ENCODE measurements around the gene SGMS1. TPM values are rescaled to one million over a fixed set of nuclear protein-coding genes. Genes with fewer than 3 reads are reported as not detected.

SGMS1 gene
- total and polyA plus RNA-seq, 2 donors (not counting 3 experiments of a cell fraction or from before 2014, with no cell fraction given), result 9.7 to 23.7 TPM

GRCh38 chr10:50395271-50395670 is 228.5 kb downstream of the SGMS1 start:
- no peak overlapping the region for H3K4me3 ChIP-seq (replicated peaks in 1 of 3; ENCODE audit: insufficient read depth in 1 of 3, low read depth in 1 of 3, low read length in 3 of 3)
- H3K36me3 ChIP-seq (ENCODE audit: control insufficient read depth in 2 of 2, extremely low read depth in 1 of 2, insufficient read depth in 2 of 2, low read length in 2 of 2), result no peaks in the 10 kb centered on the region
- H3K27me3 ChIP-seq (ENCODE audit: control insufficient read depth in 2 of 2, insufficient read depth in 2 of 2, low read length in 2 of 2), result no peaks in the 10 kb centered on the region
- no peak for DNase-seq (ENCODE audit: low read depth, low spot score)
- no peak for FAIRE-seq
- no peak overlapping the region for H3K27ac ChIP-seq (ENCODE audit: insufficient read depth, low read depth, low read length)
- peaks cover 2% of the 10 kb centered on the region for H4K20me1 ChIP-seq (replicated peaks; ENCODE audit: control insufficient read depth, extremely low read depth, insufficient read depth, low read length)
- H3K4me1 ChIP-seq (ENCODE audit: control insufficient read depth, extremely low read depth, insufficient read depth, low read length), result peaks cover 18% of the 10 kb centered on the region
- no TSS peak for BruUV-seq (replicated peaks)
- no peak overlapping the region for H3K4me2 ChIP-seq (ENCODE audit: insufficient read depth, low read length)
- ChIA-PET CTCF (interaction anchor here (1.0 to 1.7 kb wide), 5 partner anchors 11 to 229 kb away, joined by 3 to 13 read pairs (median 3); no protein-coding TSS in a partner anchor), POLR2A (no interaction called here)
- H3K9ac ChIP-seq (replicated peaks; ENCODE audit: extremely low read depth, insufficient read depth, low read length), result no peak overlapping the region
- no peak overlapping the region for H2AFZ ChIP-seq (ENCODE audit: low read depth, low read length)
- peaks cover 27% of the 10 kb centered on the region for H3K79me2 ChIP-seq (ENCODE audit: control insufficient read depth, insufficient read depth, low read length)
- TF ChIP-seq FOS (IDR thresholded peaks at IDR 0.05; ENCODE audit: borderline replicate concordance, insufficient read depth, low read length) (no peak), POLR2AphosphoS5 (IDR thresholded peaks at IDR 0.05; ENCODE audit: insufficient read depth, low read depth, low read length) (no peak), GATA2 (IDR thresholded peaks at IDR 0.05; ENCODE audit: insufficient read depth, insufficient read length, low read depth, low read length) (no peak), POLR2A (IDR thresholded peaks at IDR 0.05; ENCODE audit: low read depth, low read length) (no peak), MAX (IDR thresholded peaks at IDR 0.05; ENCODE audit: insufficient read depth, insufficient read length) (no peak), JUN (IDR thresholded peaks at IDR 0.05; ENCODE audit: borderline replicate concordance, insufficient read depth, insufficient read length, low read depth) (no peak), EZH2 (IDR thresholded peaks at IDR 0.05; ENCODE audit: borderline replicate concordance, low read depth, low read length, severe bottlenecking) (no peak), MYC (IDR thresholded peaks at IDR 0.05; ENCODE audit: low read depth, low read length) (no peak), CTCF (IDR thresholded peaks at IDR 0.05; ENCODE audit: extremely low read depth in 1 of 2, insufficient read depth in 1 of 2, low read depth in 1 of 2, low read length in 2 of 2) (no peak)
- no peaks in the 10 kb centered on the region for H3K9me1 ChIP-seq (replicated peaks; ENCODE audit: control insufficient read depth, extremely low read depth, insufficient read depth, low read length)
- intact Hi-C loops (cut with micrococcal nuclease) (loop anchor here (2.0 kb wide), 1 partner anchor 24 kb away; no protein-coding TSS in a partner anchor), dilution Hi-C loops (cut with MboI; ENCODE audit: extremely low pct_ligation_motif_present, low sequenced_read_pairs) (no loop called here)
- no peaks in the 10 kb centered on the region for H3K9me3 ChIP-seq (replicated peaks; ENCODE audit: control insufficient read depth, insufficient read depth, low read length)

Measured in endothelial cell of umbilical vein (primary cell).